H54 (cell line): ENCODE results near the gene PTPRG.
A peak's percentile ranks its signal among the peaks of the same experiment; 100 is the strongest.

Experiments
- DNase-seq: peaks from one replicate; pipeline ENCODE4 v3.0.0; 2011; ENCODE audit warnings: low spot score, mixed read lengths; ENCODE audit not compliant: insufficient read length
- FAIRE-seq: peaks from 3 replicates; lab custom pipeline; 2011; peaks lifted over from hg19 to GRCh38; lab: Jason Lieb, UNC
- POLR2A ChIP-seq: IDR thresholded peaks from 2 replicates; pipeline ENCODE4 v1.6.1; 2011; ENCODE audit warnings: low read depth, mild to moderate bottlenecking, low read length

Gene PTPRG

DNA sequence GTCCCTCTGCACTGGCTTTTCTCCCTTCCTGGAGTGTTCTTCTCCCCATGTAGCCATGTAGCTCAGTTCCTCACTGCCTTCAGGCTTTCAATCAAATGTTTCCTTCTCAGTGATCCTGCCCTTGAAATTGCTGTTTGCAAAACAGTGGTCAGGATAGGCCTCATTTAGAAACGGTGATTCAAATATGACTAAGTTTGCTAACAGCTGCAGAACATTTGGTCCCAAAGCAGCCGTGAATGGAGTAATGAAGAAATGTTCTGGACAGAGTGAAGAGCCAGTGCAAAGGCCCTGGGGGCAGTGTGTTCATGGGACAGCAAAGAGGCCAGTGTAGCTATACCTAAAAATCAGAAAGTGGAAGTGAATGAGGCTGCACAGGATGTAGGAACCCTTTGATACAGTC, 588.6 kb downstream of the PTPRG start:
- TF ChIP-seq POLR2A = no peak
- DNase-seq (no peak), FAIRE-seq (peak; percentile 81)

DNA sequence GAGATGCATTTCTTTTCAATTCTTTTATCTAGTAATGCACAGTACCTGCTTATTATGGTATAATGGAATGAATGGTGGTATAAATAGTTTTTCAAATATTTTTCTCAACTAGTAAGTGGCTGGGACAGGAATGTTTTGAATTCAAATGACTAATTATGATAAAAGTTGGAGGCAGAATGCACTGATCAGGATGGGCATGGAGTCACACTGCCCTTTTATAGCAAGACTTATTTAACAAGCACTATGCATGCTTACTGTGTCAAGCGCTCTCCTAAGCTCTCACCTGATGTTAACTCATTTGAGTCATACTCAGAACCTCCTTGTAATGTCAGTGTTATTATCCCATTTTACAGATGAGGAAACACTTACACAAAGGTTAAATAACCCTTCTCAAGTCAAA, 590.2 kb downstream of the PTPRG start:
- no peak for TF ChIP-seq POLR2A
- FAIRE-seq (no peak), DNase-seq (no peak)

DNA sequence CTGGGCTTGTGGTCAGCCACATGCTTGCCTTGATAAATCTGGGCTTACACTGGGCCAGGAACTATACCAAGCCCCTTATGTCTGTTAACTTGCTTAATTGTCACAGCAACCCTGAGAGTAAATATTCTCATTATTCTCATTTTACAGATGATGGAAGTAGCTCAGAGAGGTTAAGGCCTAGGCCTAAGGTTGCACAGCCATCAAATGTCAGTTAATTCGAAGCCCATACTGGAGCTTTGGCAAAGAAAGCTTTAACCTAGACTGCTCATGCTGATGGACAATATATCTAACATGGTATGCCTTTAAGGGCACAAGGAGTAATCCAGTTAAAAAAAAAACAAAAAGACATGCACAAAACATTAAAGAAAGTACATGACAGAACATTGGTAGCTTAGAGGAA, 591.9 kb downstream of the PTPRG start:
- FAIRE-seq (no peak), DNase-seq (no peak)
- TF ChIP-seq POLR2A = no peak

DNA sequence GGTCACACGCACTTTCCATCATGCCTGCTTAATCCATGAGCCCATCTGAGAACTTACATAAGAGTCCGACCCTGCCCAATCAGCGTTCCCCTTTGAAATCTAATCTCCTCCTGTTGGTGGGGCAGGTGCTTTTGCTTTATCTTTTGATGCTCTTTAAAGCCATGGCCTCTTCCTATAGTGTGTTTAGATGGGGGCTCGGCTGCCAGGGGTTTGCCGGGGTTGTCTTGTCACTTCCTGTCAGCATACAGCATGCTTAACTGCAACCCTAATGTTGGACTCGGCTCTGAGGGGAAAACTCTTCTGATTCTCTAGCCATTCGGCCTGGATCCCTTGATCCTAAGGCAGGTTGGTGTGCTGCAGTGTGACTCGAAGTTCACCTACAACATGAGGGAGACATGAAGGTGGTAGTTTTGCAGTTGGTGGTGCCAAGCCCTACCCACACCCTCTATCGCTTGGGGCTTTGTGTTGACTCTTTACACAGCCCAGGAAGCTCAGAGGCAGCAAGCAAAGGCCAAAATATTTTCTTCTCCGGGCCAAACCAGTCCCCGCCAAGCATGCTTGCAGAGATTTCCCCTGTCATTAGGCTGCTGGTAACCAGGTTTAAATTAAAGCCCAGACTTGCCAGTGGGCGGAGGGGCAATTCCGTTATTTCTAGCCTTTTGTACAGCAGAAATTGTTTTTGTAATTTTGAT, 593.2 kb downstream of the PTPRG start:
- DNase-seq (no peak), FAIRE-seq (no peak)
- TF ChIP-seq POLR2A = no peak

DNA sequence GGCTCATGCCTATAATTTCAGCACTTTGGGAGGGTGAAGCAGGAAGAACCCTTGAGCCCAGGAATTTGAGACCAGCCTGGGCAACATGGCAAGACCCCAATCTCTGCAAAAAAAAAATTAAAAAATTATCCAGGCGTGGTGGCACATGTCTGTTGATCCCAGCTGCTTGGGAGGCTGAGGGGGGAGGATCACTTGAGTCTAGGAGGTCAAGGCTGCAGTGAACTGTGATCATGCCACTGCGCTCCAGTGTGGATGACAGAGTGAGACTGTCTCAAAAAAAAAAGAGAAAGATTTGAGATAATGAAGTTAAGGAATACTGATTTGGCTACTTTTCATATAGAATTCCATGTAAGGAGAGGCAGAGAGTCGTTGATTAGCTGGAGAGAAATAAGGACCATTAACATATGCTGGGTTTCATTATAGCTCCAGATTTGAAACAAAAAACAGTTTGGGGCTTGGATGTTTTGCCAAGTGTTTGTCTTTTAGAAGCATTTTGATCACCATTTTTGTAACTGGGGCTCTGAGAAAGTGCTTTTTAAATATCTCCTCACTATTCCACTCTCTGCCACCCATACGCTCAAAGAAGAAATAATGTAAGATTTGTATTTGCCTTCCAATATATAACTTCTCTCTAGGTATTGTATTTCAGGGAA, 597.8 kb downstream of the PTPRG start:
- no peak for TF ChIP-seq POLR2A
- FAIRE-seq = no peak
- no peak for DNase-seq

DNA sequence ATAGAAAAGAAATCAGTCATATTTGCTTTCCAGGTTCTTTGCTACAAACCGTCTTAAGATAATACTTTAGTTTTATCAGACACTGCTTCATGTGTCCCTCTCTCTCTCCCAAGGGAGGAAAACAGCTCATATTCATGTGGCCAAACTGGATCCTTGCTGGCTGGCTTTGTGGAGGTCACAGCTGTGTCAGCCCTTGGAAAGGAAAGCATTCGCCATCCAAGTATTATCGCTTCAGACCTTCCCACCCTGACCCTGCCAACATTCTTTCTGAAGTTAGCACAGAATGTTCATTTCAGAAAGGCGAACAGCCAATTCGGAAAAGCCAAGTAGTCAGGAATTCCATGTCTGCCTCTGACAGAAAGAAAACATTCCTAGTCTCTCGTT, 598.3 kb downstream of the PTPRG start:
- TF ChIP-seq POLR2A = no peak
- no peak for FAIRE-seq
- no peak for DNase-seq

DNA sequence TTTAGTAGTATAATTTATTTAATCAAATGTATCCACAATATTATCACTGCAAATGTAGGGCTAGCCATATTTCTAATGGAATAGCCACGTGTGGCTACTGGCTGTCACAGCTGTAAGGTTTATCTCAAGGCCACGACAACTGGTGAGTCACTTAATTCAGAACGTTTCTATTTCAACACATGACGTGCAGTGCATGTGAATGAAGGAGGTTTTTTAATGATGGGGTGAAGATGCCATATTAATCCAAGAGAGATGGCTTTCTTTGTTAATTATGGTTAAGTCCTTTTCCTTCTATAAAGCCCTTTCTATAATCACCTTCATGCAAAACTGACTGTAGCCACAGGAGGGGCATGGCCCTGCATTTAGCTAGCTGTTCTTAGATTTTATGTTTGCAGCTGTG, 600.0 kb downstream of the PTPRG start:
- FAIRE-seq (no peak), DNase-seq (no peak)
- no peak for TF ChIP-seq POLR2A

DNA sequence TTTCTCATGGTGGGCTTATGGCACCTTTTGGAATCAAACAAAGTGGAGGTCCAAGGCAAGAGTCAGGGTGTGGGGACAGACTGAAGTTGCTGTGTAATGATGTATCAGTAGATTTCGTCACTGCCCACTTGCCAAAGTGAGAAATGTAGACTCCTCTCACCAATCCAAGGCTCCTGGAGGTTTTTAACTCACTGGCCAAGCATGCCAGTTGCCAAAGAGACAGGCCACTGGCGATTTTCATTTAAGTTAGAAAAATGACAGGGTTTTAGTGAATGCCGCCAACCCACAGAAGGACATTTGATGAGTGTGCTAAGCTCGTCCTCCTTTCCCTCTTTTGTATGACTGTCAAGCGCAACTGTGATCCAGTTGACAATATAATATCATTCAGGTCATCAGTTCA, 602.8 kb downstream of the PTPRG start:
- no peak for DNase-seq
- no peak for FAIRE-seq
- TF ChIP-seq POLR2A = no peak

DNA sequence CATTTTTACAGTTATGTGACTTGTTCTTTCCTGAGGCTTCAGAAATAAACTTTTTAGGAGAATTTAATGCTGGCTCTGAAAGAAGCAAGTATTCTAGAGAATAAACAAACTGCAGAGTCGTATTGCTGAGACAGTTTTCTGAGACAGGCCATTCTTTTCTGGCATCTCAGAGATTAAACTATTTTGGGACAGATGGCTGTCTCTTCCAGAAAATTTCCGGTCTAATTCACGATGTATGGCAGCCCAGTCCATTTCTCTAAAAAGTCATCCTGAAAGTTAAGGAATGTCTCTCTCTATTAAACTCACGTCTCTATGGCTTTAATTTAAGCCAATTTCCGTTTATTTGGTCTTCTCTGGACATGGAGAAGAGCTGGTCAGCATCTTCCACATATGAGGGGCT, 603.4 kb downstream of the PTPRG start:
- FAIRE-seq (no peak), DNase-seq (no peak)
- no peak for TF ChIP-seq POLR2A

DNA sequence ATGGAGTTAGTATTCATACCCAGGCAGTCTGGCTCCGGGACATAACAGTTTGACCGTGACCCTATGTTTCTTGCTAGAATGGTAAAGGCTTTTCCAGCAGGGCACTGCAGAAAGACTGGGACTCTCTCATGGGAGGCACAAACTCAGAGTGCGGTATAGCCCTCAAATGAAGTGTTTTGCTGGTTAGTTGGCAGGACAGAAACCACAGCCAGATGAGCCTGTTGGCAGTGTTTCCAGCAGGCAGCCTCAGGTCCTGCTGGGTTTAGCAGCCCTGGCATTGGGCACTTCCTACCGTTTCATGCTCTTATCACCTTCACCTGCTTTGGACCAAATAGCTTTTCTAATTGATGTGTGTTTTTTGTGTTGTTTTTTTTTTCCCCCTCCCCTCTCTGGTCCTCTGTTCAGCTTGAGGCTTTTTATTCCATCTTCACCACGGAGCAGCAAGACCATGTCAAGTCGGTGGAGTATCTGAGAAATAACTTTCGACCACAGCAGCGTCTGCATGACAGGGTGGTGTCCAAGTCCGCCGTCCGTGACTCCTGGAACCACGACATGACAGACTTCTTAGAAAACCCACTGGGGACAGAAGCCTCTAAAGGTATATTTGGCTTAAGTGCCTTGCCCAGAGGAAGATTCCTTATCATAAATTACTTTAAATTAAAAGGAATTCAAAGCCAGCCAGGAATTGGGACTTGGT, 606.3 kb downstream of the PTPRG start:
- FAIRE-seq (peak; percentile 88), DNase-seq (peak; percentile 17)
- no peak for TF ChIP-seq POLR2A

DNA sequence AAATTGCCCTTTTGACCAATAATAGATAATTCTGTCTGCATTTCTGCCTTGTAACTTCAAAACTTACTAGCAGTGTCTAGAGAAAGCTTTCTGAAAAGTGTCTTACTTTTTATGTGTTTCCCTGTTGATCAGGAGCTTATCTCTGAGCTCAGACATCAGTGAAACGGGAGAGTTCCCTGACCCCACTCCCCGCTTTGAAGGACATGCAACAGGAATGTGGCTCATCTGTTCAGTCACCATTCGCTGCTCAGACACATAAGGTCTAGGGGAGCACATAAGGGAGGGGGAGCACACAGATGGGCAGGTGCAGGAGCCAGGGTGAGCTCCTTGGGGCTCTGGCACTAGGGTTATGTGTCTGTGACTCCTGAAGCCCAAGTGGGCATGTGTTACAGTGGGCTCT, 607.0 kb downstream of the PTPRG start:
- TF ChIP-seq POLR2A = no peak
- DNase-seq (no peak), FAIRE-seq (no peak)

DNA sequence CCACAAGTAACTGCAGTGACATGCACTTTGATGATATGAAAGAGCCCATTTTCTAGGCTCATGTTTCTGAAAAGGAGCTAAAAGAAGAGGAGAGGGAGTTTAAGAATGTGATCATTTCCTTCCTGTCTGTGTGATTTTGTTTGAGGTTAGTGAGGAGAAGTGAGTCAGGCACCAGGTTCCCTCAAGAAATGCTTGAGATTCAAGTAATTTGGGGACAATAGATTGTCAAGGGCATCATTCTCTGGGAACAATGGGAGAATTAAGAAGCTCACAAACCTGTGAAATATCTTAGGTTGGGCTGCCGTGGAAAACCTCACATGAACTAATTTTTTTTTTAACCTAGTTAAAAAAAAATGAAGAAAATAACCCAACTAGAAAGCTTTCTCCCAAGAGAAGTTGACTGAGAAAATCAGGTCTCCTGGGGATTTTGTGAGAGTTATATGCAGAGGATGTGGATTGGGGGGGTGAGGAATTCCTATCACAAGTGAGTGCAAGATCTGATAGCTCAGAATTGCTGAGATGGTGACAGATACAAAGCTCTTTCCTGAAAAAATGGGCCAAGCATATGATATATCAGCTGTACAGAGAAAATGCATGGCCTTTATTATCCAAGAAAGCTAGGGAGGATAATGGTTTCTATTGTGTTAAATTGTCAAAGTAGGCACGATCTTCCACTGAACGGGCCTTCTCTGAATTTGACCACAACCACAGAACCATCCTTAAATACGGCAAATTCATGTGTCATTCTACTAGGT, 608.7 kb downstream of the PTPRG start:
- FAIRE-seq (peak; percentile 36), DNase-seq (no peak)
- no peak for TF ChIP-seq POLR2A

DNA sequence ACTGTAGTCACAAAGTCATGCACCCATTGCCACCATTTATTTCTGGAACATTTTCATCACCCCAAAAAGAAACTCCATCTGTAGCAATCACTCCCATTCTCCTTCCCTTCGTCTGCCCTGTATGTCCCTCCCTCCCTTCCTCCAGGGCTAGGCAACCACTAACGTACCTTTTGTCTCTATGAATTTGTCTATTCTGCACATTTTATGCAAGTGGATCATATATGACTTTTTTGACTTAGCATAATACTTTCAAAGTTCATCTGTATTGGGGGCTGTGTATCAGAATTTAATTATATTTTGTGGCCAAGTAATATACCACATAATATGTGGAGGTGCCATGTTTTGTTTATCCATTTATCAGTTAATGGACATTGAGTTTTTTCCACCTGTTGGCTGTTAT, 610.4 kb downstream of the PTPRG start:
- DNase-seq (no peak), FAIRE-seq (no peak)
- TF ChIP-seq POLR2A = no peak

DNA sequence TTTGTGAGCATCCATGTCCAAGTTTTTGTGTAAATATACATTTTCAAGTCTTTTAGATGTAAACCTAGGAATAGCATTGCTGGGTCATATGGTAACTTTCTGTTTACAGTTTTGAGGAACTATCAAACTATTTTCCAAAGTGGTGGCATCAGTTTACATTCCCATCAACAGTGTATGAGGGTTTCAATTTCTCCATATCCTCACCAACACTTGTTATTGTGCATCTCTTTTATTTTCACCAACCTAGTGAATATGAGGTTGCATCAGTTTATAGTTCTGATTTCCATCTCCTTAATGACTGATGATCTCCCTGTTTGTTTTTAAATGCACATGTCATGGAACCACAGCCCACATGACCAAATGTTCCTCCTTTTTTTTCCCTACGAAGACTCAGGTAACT, 610.8 kb downstream of the PTPRG start:
- TF ChIP-seq POLR2A = no peak
- FAIRE-seq (no peak), DNase-seq (no peak)
